ENCODE data around the gene NETO2.

DNA sequence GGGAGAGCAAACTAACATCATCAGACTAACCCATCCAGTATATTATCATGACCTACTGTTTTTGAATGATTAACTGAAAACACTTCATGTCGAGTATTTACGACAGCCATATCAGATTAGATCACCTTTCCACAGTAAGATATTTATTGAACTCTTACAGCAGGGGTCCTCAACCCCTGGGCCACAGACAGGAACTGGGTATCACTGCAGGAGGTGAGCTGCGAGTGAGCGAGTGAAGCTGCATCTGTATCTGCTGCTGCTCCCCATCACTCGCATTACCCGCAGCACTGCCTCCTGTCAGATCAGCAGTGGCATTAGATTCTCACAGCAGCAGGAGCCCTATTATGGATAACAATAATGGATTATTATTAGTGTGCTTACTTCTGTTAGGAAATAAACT is 59.5 kb downstream of the NETO2 start:
- TF ChIP-seq CTCF (IDR thresholded peaks at IDR 0.05 in 2 of 3, conservative IDR thresholded peaks at IDR 0.05 in 1 of 3; ENCODE audit: control insufficient read depth in 2 of 3, extremely low read depth in 1 of 3, insufficient read depth in 1 of 3, low read depth in 3 of 3, low read length in 3 of 3): no peak
- no peak for TF ChIP-seq ZNF687 (IDR thresholded peaks at IDR 0.05)

Measured in GM12878 (cell line).